Fibroblast of villous mesenchyme (primary cell): ENCODE measurements around the gene ACIN1. TPM values are rescaled to one million over a fixed set of nuclear protein-coding genes. Genes with fewer than 3 reads are reported as not detected.

Experiments used
- DNase-seq: peaks from one replicate; pipeline ENCODE4 v3.0.0-alpha.2; 2010; ENCODE audit warnings: low read depth
- H3K4me3 ChIP-seq: 2 replicates; pipeline ENCODE4 v1.5.1; 2011; ENCODE audit warnings: low read depth, mild to moderate bottlenecking, low read length
- CTCF ChIP-seq: IDR thresholded peaks from 2 replicates; pipeline ENCODE4 v1.5.1; 2012; ENCODE audit warnings: low read depth, mild to moderate bottlenecking, low read length; ENCODE audit not compliant: insufficient read depth
- total RNA-seq: library from RNA; depleted of rRNA; stranded (reverse); fragments of >200 nt; gene quantifications from 2 replicates; pipeline ENCODE4 v1.2.3, GENCODE V29; 2012

Gene ACIN1
- total RNA-seq, 1 donor = 106 TPM

- no peak for DNase-seq
- H3K4me3 ChIP-seq = no peak overlapping the region
- no peak for TF ChIP-seq CTCF
These were observed 10.4 kb upstream of the ACIN1 start for GRCh38 chr14:23105348-23105824.

GRCh38 chr14:23104591-23105347 is 9.8 kb upstream of the ACIN1 start, which contains the start of gene CIROP:
CIROP (minus strand) TSS chr14:23104989; CDS start chr14:23104920, 69 bp downstream.
- DNase-seq = no peak
- TF ChIP-seq CTCF = no peak
- no peak within 1 kb of the TSS for H3K4me3 ChIP-seq

GRCh38 chr14:23104070-23104590 is 9.2 kb upstream of the ACIN1 start:
- DNase-seq = no peak
- no peak for TF ChIP-seq CTCF
- no peak overlapping the region for H3K4me3 ChIP-seq

GRCh38 chr14:23103581-23103980 is 8.6 kb upstream of the ACIN1 start:
- no peak overlapping the region for H3K4me3 ChIP-seq
- no peak for TF ChIP-seq CTCF
- DNase-seq = no peak

GRCh38 chr14:23102801-23103200 is 7.9 kb upstream of the ACIN1 start:
- no peak for TF ChIP-seq CTCF
- no peak for DNase-seq
- H3K4me3 ChIP-seq = no peak overlapping the region

- DNase-seq = no peak
- no peak overlapping the region for H3K4me3 ChIP-seq
These were observed 7.2 kb upstream of the ACIN1 start for GRCh38 chr14:23101986-23102625.

More at GRCh38 chr14:23101986-23102625, 7.2 kb upstream of the ACIN1 start:
- TF ChIP-seq CTCF = no peak
